NT2/D1 (cell line): ENCODE results near the gene ROR1.

Experiments
- SUZ12 ChIP-seq: IDR thresholded peaks from 2 replicates; pipeline ENCODE4 v1.6.1; 2011; ENCODE audit not compliant: insufficient read length, insufficient read depth; ENCODE audit errors: extremely low read depth
- ZNF274 ChIP-seq: IDR thresholded peaks from 2 replicates; pipeline ENCODE4 v1.6.1; 2011; ENCODE audit warnings: mild to moderate bottlenecking, low read depth, low read length

DNA sequence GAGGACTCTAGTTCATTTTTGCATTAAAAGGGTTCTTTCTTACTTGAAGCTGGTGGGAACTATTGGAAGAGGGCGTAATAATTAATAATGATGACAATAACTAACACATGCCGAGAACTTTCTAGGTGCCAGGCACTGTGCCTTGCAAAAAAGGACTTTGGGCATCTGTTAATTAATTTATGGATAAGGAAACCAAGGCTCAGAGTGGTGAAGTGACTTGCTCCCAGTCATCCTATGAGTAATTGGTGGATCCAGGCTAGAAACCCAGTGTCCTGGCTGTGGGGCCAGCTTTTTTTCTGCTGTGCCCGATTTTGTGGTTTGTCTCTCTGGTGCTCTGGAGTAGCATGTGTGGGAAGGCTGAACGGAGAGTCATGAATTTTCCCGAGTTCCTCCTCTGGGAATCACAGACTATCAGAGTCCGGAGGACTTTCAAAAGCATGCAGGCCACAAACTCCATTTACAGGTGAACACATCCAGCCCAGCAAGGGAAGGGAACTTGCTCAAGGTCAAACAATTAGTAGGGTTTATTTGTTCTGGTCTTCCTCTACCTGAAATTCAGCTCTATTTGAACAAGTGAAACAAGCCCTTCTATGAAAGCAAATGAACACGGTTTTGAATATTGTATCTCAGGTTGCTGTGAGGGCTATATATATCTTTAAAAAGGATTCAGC lies 23.4 kb downstream of the ROR1 start:
- TF ChIP-seq SUZ12 (no peak), ZNF274 (no peak)
